ENCODE data around the gene TBC1D5.

The TBC1D5 gene

GRCh38 chr3:17310983-17311382, 431.4 kb downstream of the TBC1D5 start:
- Mint-ChIP-seq H3K27ac (no peak overlapping the region), H3K4me3 (no peak overlapping the region), H3K36me3 (ENCODE audit: low read depth) (no peaks in the 10 kb centered on the region), H3K9me3 (no peaks in the 10 kb centered on the region), H3K4me1 (ENCODE audit: low read depth) (peaks cover 1% of the 10 kb centered on the region), H3K27me3 (ENCODE audit: low read depth) (no peaks in the 10 kb centered on the region)

- Mint-ChIP-seq H3K9me3 (no peaks in the 10 kb centered on the region), H3K27me3 (ENCODE audit: low read depth) (no peaks in the 10 kb centered on the region), H3K4me1 (ENCODE audit: low read depth) (peaks cover 1% of the 10 kb centered on the region), H3K4me3 (no peak overlapping the region), H3K27ac (no peak overlapping the region), H3K36me3 (ENCODE audit: low read depth) (no peaks in the 10 kb centered on the region)
These were observed 434.5 kb downstream of the TBC1D5 start for GRCh38 chr3:17307887-17308286.

- H3K4me1 Mint-ChIP-seq (ENCODE audit: low read depth): peaks cover 1% of the 10 kb centered on the region
- H3K36me3 Mint-ChIP-seq (ENCODE audit: low read depth): no peaks in the 10 kb centered on the region
- H3K27me3 Mint-ChIP-seq (ENCODE audit: low read depth): no peaks in the 10 kb centered on the region
These were observed 434.9 kb downstream of the TBC1D5 start for GRCh38 chr3:17307482-17307881.

GRCh38 chr3:17304969-17305368, 437.5 kb downstream of the TBC1D5 start:
- no peaks in the 10 kb centered on the region for H3K9me3 Mint-ChIP-seq
- no peak overlapping the region for H3K27ac Mint-ChIP-seq
- H3K36me3 Mint-ChIP-seq (ENCODE audit: low read depth): no peaks in the 10 kb centered on the region
- no peak overlapping the region for H3K4me3 Mint-ChIP-seq
- no peaks in the 10 kb centered on the region for H3K27me3 Mint-ChIP-seq (ENCODE audit: low read depth)
- H3K4me1 Mint-ChIP-seq (ENCODE audit: low read depth): peaks cover 8% of the 10 kb centered on the region

More at GRCh38 chr3:17307482-17307881, 434.9 kb downstream of the TBC1D5 start:
- Mint-ChIP-seq H3K9me3 (no peaks in the 10 kb centered on the region), H3K4me3 (no peak overlapping the region), H3K27ac (no peak overlapping the region)

- H3K27me3 Mint-ChIP-seq (ENCODE audit: low read depth): no peaks in the 10 kb centered on the region
- no peak overlapping the region for H3K27ac Mint-ChIP-seq
- H3K4me3 Mint-ChIP-seq: no peak overlapping the region
- peaks cover 6% of the 10 kb centered on the region for H3K4me1 Mint-ChIP-seq (ENCODE audit: low read depth)
- H3K36me3 Mint-ChIP-seq (ENCODE audit: low read depth): no peaks in the 10 kb centered on the region
- no peaks in the 10 kb centered on the region for H3K9me3 Mint-ChIP-seq
These were observed 439.7 kb downstream of the TBC1D5 start for GRCh38 chr3:17302774-17303173.

- Mint-ChIP-seq H3K36me3 (ENCODE audit: low read depth) (no peaks in the 10 kb centered on the region), H3K9me3 (no peaks in the 10 kb centered on the region), H3K4me3 (no peak overlapping the region), H3K27ac (no peak overlapping the region), H3K27me3 (ENCODE audit: low read depth) (no peaks in the 10 kb centered on the region), H3K4me1 (ENCODE audit: low read depth) (peaks cover 6% of the 10 kb centered on the region)
These were observed 440.3 kb downstream of the TBC1D5 start for GRCh38 chr3:17302170-17302569.

- H3K27ac Mint-ChIP-seq: no peak overlapping the region
- no peaks in the 10 kb centered on the region for H3K27me3 Mint-ChIP-seq (ENCODE audit: low read depth)
- H3K4me1 Mint-ChIP-seq (ENCODE audit: low read depth): peaks cover 6% of the 10 kb centered on the region
- H3K9me3 Mint-ChIP-seq: no peaks in the 10 kb centered on the region
- no peaks in the 10 kb centered on the region for H3K36me3 Mint-ChIP-seq (ENCODE audit: low read depth)
- no peak overlapping the region for H3K4me3 Mint-ChIP-seq
These were observed 441.2 kb downstream of the TBC1D5 start for GRCh38 chr3:17301271-17301670.

- Mint-ChIP-seq H3K27me3 (ENCODE audit: low read depth) (no peaks in the 10 kb centered on the region), H3K4me3 (no peak overlapping the region), H3K27ac (no peak overlapping the region), H3K36me3 (ENCODE audit: low read depth) (no peaks in the 10 kb centered on the region), H3K9me3 (no peaks in the 10 kb centered on the region), H3K4me1 (ENCODE audit: low read depth) (peaks cover 6% of the 10 kb centered on the region)
These were observed 442.0 kb downstream of the TBC1D5 start for GRCh38 chr3:17300441-17300840.

GRCh38 chr3:17298038-17298437, 444.4 kb downstream of the TBC1D5 start:
- no peak overlapping the region for H3K27ac Mint-ChIP-seq
- no peaks in the 10 kb centered on the region for H3K36me3 Mint-ChIP-seq (ENCODE audit: low read depth)
- H3K9me3 Mint-ChIP-seq: no peaks in the 10 kb centered on the region
- no peak overlapping the region for H3K4me3 Mint-ChIP-seq
- peaks cover 6% of the 10 kb centered on the region for H3K4me1 Mint-ChIP-seq (ENCODE audit: low read depth)
- H3K27me3 Mint-ChIP-seq (ENCODE audit: low read depth): no peaks in the 10 kb centered on the region

- H3K9me3 Mint-ChIP-seq: no peaks in the 10 kb centered on the region
- no peaks in the 10 kb centered on the region for H3K4me1 Mint-ChIP-seq (ENCODE audit: low read depth)
- no peak overlapping the region for H3K4me3 Mint-ChIP-seq
- no peak overlapping the region for H3K27ac Mint-ChIP-seq
- no peaks in the 10 kb centered on the region for H3K27me3 Mint-ChIP-seq (ENCODE audit: low read depth)
- H3K36me3 Mint-ChIP-seq (ENCODE audit: low read depth): no peaks in the 10 kb centered on the region
These were observed 449.9 kb downstream of the TBC1D5 start for GRCh38 chr3:17292556-17292955.

GRCh38 chr3:17290894-17291293, 451.5 kb downstream of the TBC1D5 start:
- no peaks in the 10 kb centered on the region for H3K9me3 Mint-ChIP-seq
- no peak overlapping the region for H3K27ac Mint-ChIP-seq
- H3K36me3 Mint-ChIP-seq (ENCODE audit: low read depth): no peaks in the 10 kb centered on the region
- no peaks in the 10 kb centered on the region for H3K4me1 Mint-ChIP-seq (ENCODE audit: low read depth)
- no peaks in the 10 kb centered on the region for H3K27me3 Mint-ChIP-seq (ENCODE audit: low read depth)
- H3K4me3 Mint-ChIP-seq: no peak overlapping the region

- Mint-ChIP-seq H3K27ac (no peak overlapping the region), H3K4me3 (no peak overlapping the region), H3K27me3 (ENCODE audit: low read depth) (no peaks in the 10 kb centered on the region), H3K9me3 (no peaks in the 10 kb centered on the region), H3K36me3 (ENCODE audit: low read depth) (no peaks in the 10 kb centered on the region), H3K4me1 (ENCODE audit: low read depth) (no peaks in the 10 kb centered on the region)
These were observed 453.5 kb downstream of the TBC1D5 start for GRCh38 chr3:17288839-17289399.

GRCh38 chr3:17287006-17287689, 455.3 kb downstream of the TBC1D5 start:
- no peaks in the 10 kb centered on the region for H3K9me3 Mint-ChIP-seq
- H3K4me3 Mint-ChIP-seq: no peak overlapping the region
- peaks cover 3% of the 10 kb centered on the region for H3K4me1 Mint-ChIP-seq (ENCODE audit: low read depth)
- H3K27me3 Mint-ChIP-seq (ENCODE audit: low read depth): no peaks in the 10 kb centered on the region
- H3K36me3 Mint-ChIP-seq (ENCODE audit: low read depth): no peaks in the 10 kb centered on the region
- H3K27ac Mint-ChIP-seq: no peak overlapping the region

GRCh38 chr3:17278006-17278405, 464.4 kb downstream of the TBC1D5 start:
- Mint-ChIP-seq H3K36me3 (ENCODE audit: low read depth) (no peaks in the 10 kb centered on the region), H3K27me3 (ENCODE audit: low read depth) (no peaks in the 10 kb centered on the region), H3K27ac (no peak overlapping the region), H3K4me3 (no peak overlapping the region), H3K4me1 (ENCODE audit: low read depth) (no peaks in the 10 kb centered on the region), H3K9me3 (no peaks in the 10 kb centered on the region)

- H3K9me3 Mint-ChIP-seq: no peaks in the 10 kb centered on the region
- H3K27me3 Mint-ChIP-seq (ENCODE audit: low read depth): no peaks in the 10 kb centered on the region
- no peaks in the 10 kb centered on the region for H3K36me3 Mint-ChIP-seq (ENCODE audit: low read depth)
- H3K4me1 Mint-ChIP-seq (ENCODE audit: low read depth): no peaks in the 10 kb centered on the region
- no peak overlapping the region for H3K4me3 Mint-ChIP-seq
- H3K27ac Mint-ChIP-seq: no peak overlapping the region
These were observed 475.6 kb downstream of the TBC1D5 start for GRCh38 chr3:17266846-17267245.

Data from T-helper 1 cell treated with Interleukin-12 subunit alpha and Interleukin-12 subunit beta and Interleukin-4 antibody, amounts not matched to agents 30 μg/mL and 1 μg/mL, for 36 hours (primary cell).